ENCODE measurements around the gene NF1. TPM values are rescaled to one million over a fixed set of nuclear protein-coding genes. Genes with fewer than 3 reads are reported as not detected.
"Not testable (repeated sequence)": the region's sequence is repeated elsewhere in the genome, so short reads cannot be mapped to it uniquely, and the experiment has no call there.

Gene NF1
- total RNA-seq, 1 donor from 2014 or later, result 42.5 TPM

GRCh38 chr17:31381165-31381668, 286.4 kb downstream of the NF1 start:
- DNase-seq, result no peak
- Histone ChIP-seq H3K27ac (replicated peaks) (no peak overlapping the region), H3K4me1 (no peaks in the 10 kb centered on the region), H3K27me3 (ENCODE audit: low read depth) (no peaks in the 10 kb centered on the region), H3K4me3 (no peak overlapping the region), H3K9me3 (replicated peaks) (no peaks in the 10 kb centered on the region), H3K36me3 (peaks cover 9% of the 10 kb centered on the region)
- intact Hi-C loops (cut with micrococcal nuclease), result no loop called here
- no peak for TF ChIP-seq CTCF (IDR thresholded peaks at IDR 0.05; ENCODE audit: borderline replicate concordance)

- DNase-seq; H3K4me1 ChIP-seq; H3K9me3 ChIP-seq (replicated peaks); H3K27me3 ChIP-seq (ENCODE audit: low read depth); H3K4me3 ChIP-seq; intact Hi-C loops (cut with micrococcal nuclease); H3K36me3 ChIP-seq: not testable (repeated sequence)
- H3K27ac ChIP-seq (replicated peaks), result peak overlapping the region; percentile 35
Observed at GRCh38 chr17:31382668-31383275, 288.0 kb downstream of the NF1 start.

- DNase-seq; intact Hi-C loops (cut with micrococcal nuclease); H3K4me3 ChIP-seq: not testable (repeated sequence)
Observed at GRCh38 chr17:31383488-31383887, 288.7 kb downstream of the NF1 start.

GRCh38 chr17:31385428-31386285, 290.9 kb downstream of the NF1 start:
- Histone ChIP-seq H3K9me3 (replicated peaks) (no peaks in the 10 kb centered on the region), H3K4me3 (no peak overlapping the region), H3K27ac (replicated peaks) (no peak overlapping the region), H3K36me3 (peaks cover 6% of the 10 kb centered on the region), H3K27me3 (ENCODE audit: low read depth) (peaks cover 15% of the 10 kb centered on the region), H3K4me1 (peaks cover 5% of the 10 kb centered on the region)
- no peak for TF ChIP-seq CTCF (IDR thresholded peaks at IDR 0.05; ENCODE audit: borderline replicate concordance)
- DNase-seq, result no peak
- intact Hi-C loops (cut with micrococcal nuclease), result no loop called here

More at GRCh38 chr17:31383488-31383887, 288.7 kb downstream of the NF1 start:
- not testable (repeated sequence) for H3K27ac ChIP-seq (replicated peaks); H3K9me3 ChIP-seq (replicated peaks); H3K36me3 ChIP-seq; H3K4me1 ChIP-seq; H3K27me3 ChIP-seq (ENCODE audit: low read depth)

- Histone ChIP-seq H3K27ac (replicated peaks) (no peak overlapping the region), H3K4me1 (peaks cover 11% of the 10 kb centered on the region), H3K4me3 (no peak overlapping the region), H3K9me3 (replicated peaks) (no peaks in the 10 kb centered on the region), H3K27me3 (ENCODE audit: low read depth) (peaks cover 23% of the 10 kb centered on the region), H3K36me3 (peaks cover 6% of the 10 kb centered on the region)
- intact Hi-C loops (cut with micrococcal nuclease), result no loop called here
- no peak for TF ChIP-seq CTCF (IDR thresholded peaks at IDR 0.05; ENCODE audit: borderline replicate concordance)
- no peak for DNase-seq
Observed at GRCh38 chr17:31386542-31387075, 291.8 kb downstream of the NF1 start.

GRCh38 chr17:31387438-31387837, 292.7 kb downstream of the NF1 start:
- H3K4me1 ChIP-seq, result peaks cover 19% of the 10 kb centered on the region
- TF ChIP-seq CTCF (IDR thresholded peaks at IDR 0.05; ENCODE audit: borderline replicate concordance), result no peak
- intact Hi-C loops (cut with micrococcal nuclease), result no loop called here
- no peak overlapping the region for H3K27ac ChIP-seq (replicated peaks)
- no peaks in the 10 kb centered on the region for H3K9me3 ChIP-seq (replicated peaks)
- H3K36me3 ChIP-seq, result no peaks in the 10 kb centered on the region
- no peak for DNase-seq
- H3K4me3 ChIP-seq, result no peak overlapping the region
- peaks cover 31% of the 10 kb centered on the region for H3K27me3 ChIP-seq (ENCODE audit: low read depth)

Measured in left ventricle myocardium inferior (tissue), 1 donor.